GM19023 (cell line): ENCODE results near the gene SIVA1.

Source experiments
- ATAC-seq: cut with Tn5 transposase; IDR thresholded peaks from one replicate; pipeline ENCODE4 v1.9.1; 2021; ENCODE audit warnings: mild to moderate bottlenecking, moderate library complexity; ENCODE audit not compliant: unreplicated experiment

The SIVA1 gene

DNA sequence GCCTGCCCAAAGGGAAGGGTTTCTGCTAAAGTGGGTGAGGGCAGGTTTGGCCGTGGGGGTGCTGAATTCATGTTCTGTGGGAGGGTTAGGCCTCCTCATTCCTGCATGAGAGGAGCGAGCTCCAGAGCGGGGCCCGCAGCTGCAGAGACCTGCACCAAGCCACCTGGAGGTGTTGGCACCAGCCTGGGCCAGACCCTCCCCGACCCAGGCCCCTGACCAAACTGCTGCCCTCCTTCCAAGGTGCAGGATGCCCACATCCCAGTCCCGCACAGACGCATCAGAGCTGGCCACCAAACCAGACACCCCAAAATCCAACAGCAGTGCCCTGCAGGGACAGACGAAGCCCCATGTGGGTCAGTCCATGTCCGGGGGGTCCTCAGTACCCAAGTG is 18.4 kb upstream of the SIVA1 start:
- ATAC-seq: no peak

DNA sequence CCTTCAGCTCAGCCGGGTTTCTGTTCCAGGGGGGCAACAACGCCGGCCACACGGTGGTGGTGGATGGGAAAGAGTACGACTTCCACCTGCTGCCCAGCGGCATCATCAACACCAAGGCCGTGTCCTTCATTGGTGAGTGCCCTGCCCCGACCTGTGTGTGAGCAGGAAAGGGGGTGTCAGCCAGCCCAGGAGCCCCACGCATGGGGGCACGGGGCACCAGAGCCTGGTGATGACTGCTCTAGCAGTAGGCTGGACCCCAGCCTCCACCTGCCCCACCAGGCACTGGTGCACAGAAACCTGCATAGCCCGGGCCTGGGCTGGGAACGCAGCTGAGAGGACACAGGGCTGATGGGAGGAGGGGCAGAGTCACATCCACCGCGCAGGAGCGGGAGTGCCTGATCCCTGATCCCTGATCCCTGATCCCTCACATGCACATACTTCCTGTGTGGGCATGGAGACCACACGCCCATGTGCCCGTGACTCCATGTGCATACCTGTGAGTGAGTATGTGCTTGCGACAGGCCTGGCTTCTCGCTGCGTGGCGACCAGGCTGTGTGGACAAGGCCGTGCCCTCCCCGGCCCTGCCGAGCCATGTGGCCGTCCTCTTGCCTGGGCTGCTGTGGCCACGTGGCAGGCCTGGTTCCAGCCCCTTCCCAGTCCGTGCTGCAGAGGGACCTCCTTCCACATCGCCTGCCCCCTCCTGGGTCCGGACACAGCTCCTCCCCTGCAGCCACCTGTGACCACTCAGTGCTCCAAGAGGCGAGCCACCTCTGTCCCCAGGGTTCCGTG is 17.8 kb upstream of the SIVA1 start:
- ATAC-seq: no peak

DNA sequence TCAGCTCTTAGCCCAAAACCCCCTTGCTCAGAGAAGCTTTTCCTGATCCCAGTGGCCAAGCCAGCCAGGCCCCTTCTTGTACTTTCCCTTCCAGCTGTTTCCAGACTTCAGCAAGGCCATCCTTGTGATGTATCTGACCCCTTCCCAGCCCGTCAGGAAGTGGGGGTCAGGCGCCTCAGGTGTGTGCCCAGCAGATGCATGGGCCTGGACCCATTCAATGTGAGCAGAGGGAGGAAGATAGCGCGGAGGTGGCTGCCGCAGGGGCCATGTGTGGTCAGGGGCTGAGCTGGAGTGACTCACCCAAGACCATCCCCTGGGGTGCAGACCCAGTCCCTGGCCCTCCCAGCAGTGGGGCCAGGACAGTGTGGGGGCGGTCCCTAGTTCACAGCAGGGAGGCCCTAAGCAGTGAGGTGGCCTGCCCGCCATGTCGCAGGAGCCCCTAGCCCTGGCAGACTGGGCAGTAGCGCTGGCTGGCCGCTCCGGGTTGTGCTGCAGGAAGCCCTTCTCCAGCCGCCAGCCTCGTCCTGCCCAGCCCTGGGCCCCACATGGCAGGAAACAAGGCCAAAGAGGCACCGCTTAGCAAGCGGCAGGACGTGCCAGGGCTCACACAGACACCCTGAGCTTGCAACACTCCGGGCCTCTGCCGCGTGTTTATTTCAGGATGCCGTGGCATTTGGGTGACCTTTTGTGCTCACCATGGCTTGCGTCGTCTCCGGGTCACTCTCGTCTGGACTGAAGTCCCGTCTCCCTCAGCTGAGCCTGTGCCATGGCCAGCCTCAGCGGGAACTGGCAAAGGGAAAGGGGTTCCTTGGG is 16.9 kb upstream of the SIVA1 start:
- no peak for ATAC-seq

DNA sequence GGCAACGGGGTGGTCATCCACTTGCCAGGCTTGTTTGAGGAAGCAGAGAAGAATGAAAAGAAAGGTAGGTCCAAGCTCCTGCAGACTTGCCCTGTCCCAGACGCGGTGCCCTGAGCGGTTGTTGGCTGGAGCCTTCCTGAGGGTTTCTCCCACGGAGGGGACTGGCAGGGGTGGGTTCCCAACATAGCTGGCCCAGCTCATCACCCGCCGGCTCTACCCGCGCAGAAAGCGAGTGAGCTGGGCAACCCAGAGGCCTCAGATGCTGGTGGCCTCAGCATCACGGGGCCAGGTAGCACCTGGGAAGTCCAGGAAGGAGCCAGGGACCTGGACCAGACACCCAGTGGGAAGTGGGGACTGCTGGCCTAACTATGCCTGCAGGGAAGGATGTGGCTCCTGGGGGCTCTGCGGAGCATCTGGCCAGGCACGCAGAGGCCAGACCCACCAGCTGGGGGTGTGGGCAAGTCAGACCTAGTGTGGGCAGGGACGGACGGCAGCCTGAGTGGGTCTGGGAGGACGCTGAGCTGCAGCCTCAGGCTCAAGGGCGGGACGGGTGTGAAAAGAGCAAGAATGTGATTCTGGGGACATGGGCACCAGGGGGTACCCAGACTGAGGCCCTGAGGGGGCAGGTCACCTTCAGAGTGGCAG is 14.4 kb upstream of the SIVA1 start:
- ATAC-seq: no peak

DNA sequence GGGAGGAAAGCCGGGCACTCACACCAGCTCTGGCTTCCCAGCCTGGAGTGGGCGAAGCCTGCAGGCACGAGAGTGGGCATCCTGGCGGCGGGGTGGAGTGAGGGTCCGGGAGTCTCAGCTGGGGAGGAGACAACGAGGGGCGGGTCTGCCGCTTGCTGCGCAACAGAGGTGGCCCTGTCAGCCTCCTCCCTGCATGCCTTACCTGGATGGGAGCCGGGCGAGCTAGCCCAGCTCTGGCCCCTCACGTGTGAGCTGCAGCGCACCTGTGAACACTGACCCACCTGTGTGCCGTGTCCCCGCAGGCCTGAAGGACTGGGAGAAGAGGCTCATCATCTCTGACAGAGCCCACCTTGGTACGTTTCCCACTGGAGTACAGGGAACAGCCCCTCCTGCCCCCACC is 13.9 kb upstream of the SIVA1 start:
- ATAC-seq: no peak

DNA sequence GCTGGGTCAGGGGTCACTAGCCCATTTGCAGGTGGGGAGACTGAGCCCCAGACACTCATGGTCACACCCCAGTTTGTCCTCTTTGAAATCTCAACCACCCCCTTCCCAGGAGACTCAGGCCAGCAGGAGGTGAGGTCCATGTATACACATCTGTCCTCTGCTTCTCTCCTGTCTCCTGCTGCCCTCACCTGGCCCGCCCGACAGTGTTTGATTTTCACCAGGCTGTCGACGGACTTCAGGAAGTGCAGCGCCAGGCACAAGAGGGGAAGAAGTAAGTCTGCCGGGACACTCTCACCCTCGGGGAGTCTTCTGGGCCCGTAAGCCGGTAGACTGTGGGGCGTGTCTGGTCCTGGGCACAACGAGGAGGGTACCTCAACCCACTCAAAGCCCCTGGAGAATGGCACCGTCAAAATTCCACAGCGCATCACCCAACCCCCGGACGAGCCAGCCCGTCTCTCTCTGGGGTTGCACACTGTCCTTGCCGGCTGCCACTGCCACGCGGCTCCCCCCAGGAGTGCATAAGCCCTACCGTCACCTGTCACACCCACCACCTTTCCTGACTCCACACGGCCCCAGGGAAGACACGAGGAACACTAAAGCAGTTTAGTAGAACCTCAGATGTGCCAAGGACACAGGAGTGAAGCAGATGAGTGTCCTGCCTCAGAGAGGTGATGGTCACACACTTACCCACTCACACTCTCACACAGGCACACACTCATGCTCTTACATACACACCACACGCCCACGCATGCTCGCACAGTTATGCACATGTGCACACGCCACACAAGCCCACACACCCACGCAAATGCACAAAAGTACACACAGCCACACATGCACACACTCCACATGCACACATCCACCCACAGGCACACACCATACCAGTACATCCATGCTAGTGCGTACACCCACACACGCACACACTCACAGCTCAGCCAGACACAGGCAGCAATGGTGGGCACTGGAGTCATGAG is 13.1 kb upstream of the SIVA1 start:
- no peak for ATAC-seq

- ATAC-seq: no peak
Measured at GRCh38 chr14:104741108-104741802, 11.7 kb upstream of the SIVA1 start.

DNA sequence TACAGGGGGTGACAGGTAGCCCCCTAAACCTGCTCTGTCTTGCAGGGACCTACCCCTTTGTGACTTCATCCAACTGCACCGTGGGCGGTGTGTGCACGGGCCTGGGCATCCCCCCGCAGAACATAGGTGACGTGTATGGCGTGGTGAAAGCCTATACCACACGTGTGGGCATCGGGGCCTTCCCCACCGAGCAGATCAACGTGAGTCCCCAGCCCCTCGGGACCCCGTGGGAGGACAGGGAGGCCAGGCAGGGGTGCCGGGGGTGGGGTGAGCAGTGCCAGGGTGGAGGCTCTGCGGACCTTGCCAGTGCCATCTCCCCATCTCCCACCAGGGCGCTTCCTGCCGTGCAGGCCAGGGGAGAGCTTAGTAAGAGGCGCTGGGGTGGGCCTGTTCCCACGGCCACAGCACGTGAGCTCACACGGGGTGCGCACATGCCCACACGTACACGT is 11.1 kb upstream of the SIVA1 start:
- no peak for ATAC-seq

GRCh38 chr14:104742586-104743455 is 10.1 kb upstream of the SIVA1 start:
- ATAC-seq: no peak

DNA sequence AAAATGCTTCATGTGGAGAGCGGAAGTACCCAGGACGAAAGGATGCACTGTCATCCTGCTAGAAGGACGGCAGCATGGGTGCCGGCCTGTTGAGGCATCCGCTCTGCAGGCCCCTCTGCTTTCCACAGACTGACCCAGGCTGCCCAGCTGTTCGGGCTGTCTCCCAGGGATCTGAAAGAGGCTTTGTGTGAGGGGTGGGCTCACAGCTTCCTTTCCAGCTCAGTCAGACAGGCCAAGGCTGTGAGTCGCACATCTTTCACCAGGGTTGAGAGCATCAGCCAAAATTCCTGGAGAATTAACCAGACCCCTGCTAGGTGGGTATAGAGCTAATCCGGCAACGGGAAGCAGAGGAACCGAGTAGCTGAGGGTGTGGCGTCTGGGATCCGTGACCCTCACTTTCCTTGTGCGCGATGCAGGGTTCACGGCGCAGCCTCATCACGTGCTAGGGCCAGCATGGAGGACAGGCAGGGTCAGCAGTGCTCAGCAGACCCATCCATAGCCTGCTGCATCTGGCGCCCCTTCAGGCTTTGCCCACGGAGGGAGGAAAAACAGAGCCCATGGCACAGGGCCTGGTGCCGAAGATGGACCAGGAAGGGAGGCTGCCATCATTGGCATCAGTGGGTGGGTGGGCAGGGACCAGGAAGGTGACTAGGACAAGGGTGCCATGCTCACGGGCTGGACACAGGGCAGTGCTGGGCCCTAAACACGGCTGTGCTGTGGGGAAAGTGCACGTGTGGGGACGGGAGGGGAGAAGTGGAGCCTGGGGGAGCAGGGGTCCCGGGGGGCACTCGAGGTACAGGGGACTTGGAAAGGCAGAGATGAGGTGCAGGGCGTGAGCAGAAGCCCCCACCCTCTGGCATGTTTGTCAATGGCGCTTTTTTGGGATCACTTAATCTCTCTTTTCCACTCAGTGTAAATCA is 9.2 kb upstream of the SIVA1 start:
- no peak for ATAC-seq

DNA sequence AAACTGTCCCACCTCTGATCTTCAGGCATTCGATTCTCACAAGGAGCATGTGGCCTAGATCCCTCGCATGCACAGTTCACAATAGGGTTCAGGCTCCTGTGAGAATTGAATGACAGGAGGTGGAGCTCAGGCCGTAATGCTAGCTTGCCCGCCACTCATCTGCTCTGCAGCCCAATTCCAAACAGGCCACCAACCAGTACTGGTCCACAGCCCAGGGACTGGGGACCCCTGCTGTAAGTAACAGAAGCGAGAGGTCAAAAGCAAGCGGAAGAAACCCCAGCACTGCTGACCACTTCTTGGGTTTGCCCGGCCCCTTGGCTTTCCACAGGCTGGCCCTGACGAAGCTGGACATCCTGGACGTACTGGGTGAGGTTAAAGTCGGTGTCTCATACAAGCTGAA is 8.5 kb upstream of the SIVA1 start:
- no peak for ATAC-seq

- no peak for ATAC-seq
Measured at GRCh38 chr14:104745431-104745830, 7.5 kb upstream of the SIVA1 start.

DNA sequence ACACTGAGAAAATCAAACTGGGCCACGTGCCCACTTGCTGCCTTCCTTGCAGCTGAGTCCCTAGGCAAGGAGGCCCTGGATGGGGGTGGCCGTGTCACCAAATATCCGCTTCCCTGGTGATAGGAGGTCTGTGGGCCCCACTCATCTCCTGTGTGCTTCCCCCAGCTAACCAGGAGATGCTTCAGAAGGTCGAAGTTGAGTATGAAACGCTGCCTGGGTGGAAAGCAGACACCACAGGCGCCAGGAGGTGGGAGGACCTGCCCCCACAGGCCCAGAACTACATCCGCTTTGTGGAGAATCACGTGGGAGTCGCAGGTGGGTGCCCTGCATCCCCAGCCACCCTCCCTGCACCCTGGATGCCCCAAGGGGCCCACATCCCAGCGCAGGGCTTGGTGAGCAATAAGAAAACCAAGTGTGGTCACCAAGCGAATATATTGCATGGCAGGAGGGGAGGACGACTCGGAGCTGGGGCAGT is 6.8 kb upstream of the SIVA1 start:
- no peak for ATAC-seq

- no peak for ATAC-seq
Measured at GRCh38 chr14:104746934-104747481, 5.9 kb upstream of the SIVA1 start.

DNA sequence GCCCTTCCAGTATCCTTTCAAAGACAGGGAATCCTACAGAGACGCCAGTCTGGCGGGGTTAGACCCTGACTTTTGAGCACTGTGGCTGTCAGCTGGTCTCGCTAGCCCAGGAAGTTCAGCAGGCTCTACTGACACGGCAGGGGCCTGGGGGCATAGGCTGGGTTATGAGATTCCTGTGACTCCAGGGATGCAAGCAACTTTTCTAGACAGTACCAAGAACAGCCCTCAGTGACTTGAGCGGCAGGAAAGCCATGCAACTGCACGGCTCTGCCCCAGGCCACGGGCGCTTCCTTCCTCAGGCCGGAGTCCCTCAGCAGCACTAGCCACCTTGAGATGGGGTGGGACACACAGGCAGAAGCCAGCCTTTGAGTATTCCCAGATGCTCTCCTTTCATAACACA is 5.1 kb upstream of the SIVA1 start:
- ATAC-seq: no peak

- ATAC-seq: no peak
Measured at GRCh38 chr14:104749111-104749649, 3.8 kb upstream of the SIVA1 start.

DNA sequence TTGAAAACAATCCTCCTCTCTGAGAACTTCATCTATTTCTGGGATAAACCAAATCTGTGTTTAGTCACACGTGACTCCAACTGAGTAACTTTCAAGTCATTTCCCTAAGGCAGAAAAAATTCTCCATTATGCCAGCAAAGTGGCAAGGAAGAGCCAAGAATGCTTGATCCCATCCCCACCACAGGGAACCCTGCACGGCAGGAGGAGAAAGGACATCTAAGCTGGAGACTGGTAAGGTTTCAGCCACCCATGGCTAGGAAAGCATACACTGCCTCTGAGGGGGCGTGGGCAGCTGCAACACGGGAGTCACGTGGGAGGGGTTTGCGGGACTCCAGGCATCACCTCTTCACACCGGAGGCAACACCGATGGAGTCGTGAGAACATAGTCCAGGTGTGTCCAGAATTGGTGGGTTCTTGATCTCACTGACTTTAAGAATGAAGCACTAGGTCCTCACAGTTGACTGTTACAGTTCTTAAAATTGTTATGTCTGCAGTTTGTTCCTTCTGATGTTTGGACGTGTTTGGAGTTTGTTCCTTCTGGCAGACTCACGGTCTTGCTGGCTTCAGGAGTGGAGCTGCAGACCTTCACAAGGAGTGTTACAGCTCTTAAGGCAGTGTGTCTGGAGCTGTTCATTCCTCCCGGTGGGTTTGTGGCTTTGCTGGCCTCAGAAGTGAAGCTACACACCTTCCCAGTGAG is 2.7 kb upstream of the SIVA1 start:
- no peak for ATAC-seq
